Measurements from ENCODE around the gene NSMCE4A. TPM values are rescaled to one million over a fixed set of nuclear protein-coding genes. Genes with fewer than 3 reads are reported as not detected.

NSMCE4A gene
- total and polyA plus RNA-seq, 2 donors (not counting 1 experiment from before 2014, with no cell fraction given) = 89.7 to 92.4 TPM

DNA sequence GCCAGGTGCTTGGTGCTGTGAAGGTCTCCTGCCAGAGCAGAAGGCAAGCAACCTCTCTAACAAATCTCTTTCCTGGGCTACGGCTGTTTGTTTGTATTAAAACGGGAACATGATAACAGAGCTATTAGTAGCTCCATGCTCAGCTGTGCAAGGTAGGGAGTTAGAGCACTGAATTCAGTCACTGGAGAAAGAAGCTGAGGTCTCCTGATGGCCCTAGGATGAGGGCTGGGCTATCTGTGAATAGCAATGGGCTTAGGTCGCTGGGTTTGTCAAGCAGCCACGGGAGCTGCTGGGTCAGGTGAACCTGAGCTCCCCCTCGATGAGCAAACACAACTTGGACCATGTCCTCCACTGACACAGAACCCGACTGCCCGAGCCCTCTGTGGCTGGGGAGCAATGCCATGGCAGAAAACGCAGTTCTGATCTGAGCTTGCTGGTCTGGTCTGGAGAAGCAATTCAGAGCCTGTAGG lies 38.3 kb upstream of the NSMCE4A start:
- Histone ChIP-seq H3K36me3 (replicated peaks in 1 of 2; ENCODE audit: control extremely low read depth in 1 of 2, control insufficient read depth in 1 of 2, extremely low read depth in 1 of 2, insufficient read depth in 2 of 2, low read length in 1 of 2) (no peaks in the 10 kb centered on the region), H3K9me3 (ENCODE audit: control extremely low read depth in 1 of 3, control insufficient read depth in 2 of 3, insufficient read depth in 1 of 3, low read length in 2 of 3) (no peaks in the 10 kb centered on the region), H2AFZ (ENCODE audit: insufficient read depth, low read depth, low read length, poor library complexity, severe bottlenecking) (no peak overlapping the region), H3K27me3 (replicated peaks in 1 of 4; ENCODE audit: control extremely low read depth in 1 of 4, control insufficient read depth in 3 of 4, insufficient read depth in 4 of 4, low read length in 3 of 4) (no peaks in the 10 kb centered on the region), H4K20me1 (ENCODE audit: control insufficient read depth, insufficient read depth, low read length, poor library complexity, severe bottlenecking) (no peaks in the 10 kb centered on the region), H3K4me1 (ENCODE audit: control insufficient read depth in 2 of 2, insufficient read depth in 2 of 2, low read length in 2 of 2) (no peaks in the 10 kb centered on the region), H3K79me2 (ENCODE audit: control insufficient read depth, insufficient read depth, low read length) (no peaks in the 10 kb centered on the region), H3K27ac (ENCODE audit: low read length in 2 of 2) (no peak overlapping the region), H3K4me3 (ENCODE audit: control extremely low read depth in 1 of 5, extremely low read depth in 1 of 5, insufficient read depth in 1 of 5, low read depth in 2 of 5, low read length in 4 of 5) (no peak overlapping the region), H3K4me2 (replicated peaks; ENCODE audit: low read depth, low read length, poor library complexity, severe bottlenecking) (no peak overlapping the region), H3K9ac (ENCODE audit: low read length) (no peak overlapping the region)
- ChIA-PET POLR2A (no interaction called here), CTCF (no interaction called here)
- TF ChIP-seq, protein P1, sequence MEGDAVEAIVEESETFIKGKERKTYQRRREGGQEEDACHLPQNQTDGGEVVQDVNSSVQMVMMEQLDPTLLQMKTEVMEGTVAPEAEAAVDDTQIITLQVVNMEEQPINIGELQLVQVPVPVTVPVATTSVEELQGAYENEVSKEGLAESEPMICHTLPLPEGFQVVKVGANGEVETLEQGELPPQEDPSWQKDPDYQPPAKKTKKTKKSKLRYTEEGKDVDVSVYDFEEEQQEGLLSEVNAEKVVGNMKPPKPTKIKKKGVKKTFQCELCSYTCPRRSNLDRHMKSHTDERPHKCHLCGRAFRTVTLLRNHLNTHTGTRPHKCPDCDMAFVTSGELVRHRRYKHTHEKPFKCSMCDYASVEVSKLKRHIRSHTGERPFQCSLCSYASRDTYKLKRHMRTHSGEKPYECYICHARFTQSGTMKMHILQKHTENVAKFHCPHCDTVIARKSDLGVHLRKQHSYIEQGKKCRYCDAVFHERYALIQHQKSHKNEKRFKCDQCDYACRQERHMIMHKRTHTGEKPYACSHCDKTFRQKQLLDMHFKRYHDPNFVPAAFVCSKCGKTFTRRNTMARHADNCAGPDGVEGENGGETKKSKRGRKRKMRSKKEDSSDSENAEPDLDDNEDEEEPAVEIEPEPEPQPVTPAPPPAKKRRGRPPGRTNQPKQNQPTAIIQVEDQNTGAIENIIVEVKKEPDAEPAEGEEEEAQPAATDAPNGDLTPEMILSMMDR (IDR thresholded peaks at IDR 0.05) = no peak
- no peak for TF ChIP-seq EZH2 (IDR thresholded peaks at IDR 0.05; ENCODE audit: borderline replicate concordance, insufficient read depth, low read depth, low read length, poor library complexity, severe bottlenecking)
- Mint-ChIP-seq H3K4me1 (no peaks in the 10 kb centered on the region), H3K27me3 (peaks cover 19% of the 10 kb centered on the region), H3K9me3 (ENCODE audit: insufficient read depth) (no peaks in the 10 kb centered on the region), H3K4me3 (no peak overlapping the region), H3K27ac (no peak overlapping the region)
- DNase-seq = no peak
- no peak for ATAC-seq (ENCODE audit: low read depth)
- WGBS (ENCODE audit: insufficient coverage) = 82% methylated on average over 8 of the region's 8 CpGs
- intact Hi-C loops (cut with micrococcal nuclease) = no loop called here

DNA sequence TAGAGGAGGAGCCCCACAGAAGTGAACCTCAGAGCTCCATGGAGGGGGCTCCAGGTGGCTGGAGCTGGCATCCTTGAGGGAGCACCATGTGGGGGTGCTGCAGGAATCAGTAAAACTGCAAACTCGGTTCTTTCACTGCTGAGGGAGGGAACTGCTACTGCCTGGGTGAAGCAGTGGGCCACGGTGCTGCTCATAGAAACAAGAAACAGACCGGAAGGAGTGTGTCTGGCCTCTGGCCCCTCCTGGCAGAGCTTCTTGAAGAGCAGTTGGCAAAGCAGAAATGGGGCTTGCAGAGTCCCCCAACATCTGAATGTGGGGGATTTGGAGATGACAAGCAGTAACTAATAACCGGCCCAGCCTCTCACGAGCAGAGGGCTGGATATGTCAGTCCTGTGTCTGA lies 37.7 kb upstream of the NSMCE4A start:
- Histone ChIP-seq H4K20me1 (ENCODE audit: control insufficient read depth, insufficient read depth, low read length, poor library complexity, severe bottlenecking) (no peaks in the 10 kb centered on the region), H3K36me3 (replicated peaks in 1 of 2; ENCODE audit: control extremely low read depth in 1 of 2, control insufficient read depth in 1 of 2, extremely low read depth in 1 of 2, insufficient read depth in 2 of 2, low read length in 1 of 2) (no peaks in the 10 kb centered on the region), H2AFZ (ENCODE audit: insufficient read depth, low read depth, low read length, poor library complexity, severe bottlenecking) (no peak overlapping the region), H3K9me3 (ENCODE audit: control extremely low read depth in 1 of 3, control insufficient read depth in 2 of 3, insufficient read depth in 1 of 3, low read length in 2 of 3) (no peaks in the 10 kb centered on the region), H3K4me3 (ENCODE audit: control extremely low read depth in 1 of 5, extremely low read depth in 1 of 5, insufficient read depth in 1 of 5, low read depth in 2 of 5, low read length in 4 of 5) (no peak overlapping the region), H3K79me2 (ENCODE audit: control insufficient read depth, insufficient read depth, low read length) (no peaks in the 10 kb centered on the region), H3K4me2 (replicated peaks; ENCODE audit: low read depth, low read length, poor library complexity, severe bottlenecking) (no peak overlapping the region), H3K4me1 (ENCODE audit: control insufficient read depth in 2 of 2, insufficient read depth in 2 of 2, low read length in 2 of 2) (no peaks in the 10 kb centered on the region), H3K27ac (ENCODE audit: low read length in 2 of 2) (no peak overlapping the region), H3K9ac (ENCODE audit: low read length) (no peak overlapping the region), H3K27me3 (replicated peaks in 1 of 4; ENCODE audit: control extremely low read depth in 1 of 4, control insufficient read depth in 3 of 4, insufficient read depth in 4 of 4, low read length in 3 of 4) (no peaks in the 10 kb centered on the region)
- ATAC-seq (ENCODE audit: low read depth) (no peak), DNase-seq (no peak)
- Mint-ChIP-seq H3K27ac (no peak overlapping the region), H3K4me3 (no peak overlapping the region), H3K27me3 (peaks cover 19% of the 10 kb centered on the region), H3K9me3 (ENCODE audit: insufficient read depth) (no peaks in the 10 kb centered on the region), H3K4me1 (no peaks in the 10 kb centered on the region)
- POLR2A ChIA-PET = no interaction called here
- CTCF ChIA-PET = no interaction called here
- 77% methylated on average over 3 of the region's 5 CpGs for WGBS (ENCODE audit: insufficient coverage)
- intact Hi-C loops (cut with micrococcal nuclease) = no loop called here
- TF ChIP-seq, protein P1 (IDR thresholded peaks at IDR 0.05) = no peak
- no peak for TF ChIP-seq EZH2 (IDR thresholded peaks at IDR 0.05; ENCODE audit: borderline replicate concordance, insufficient read depth, low read depth, low read length, poor library complexity, severe bottlenecking)

Measured in B cell (primary cell).